WTC11 (cell line): ENCODE results near the gene IL34. TPM values are rescaled to one million over a fixed set of nuclear protein-coding genes. Genes with fewer than 3 reads are reported as not detected.
"Not testable (repeated sequence)": the region's sequence is repeated elsewhere in the genome, so short reads cannot be mapped to it uniquely, and the experiment has no call there.

Source experiments
- ATAC-seq: fragments of 200-7000 bp; cut with Tn5 transposase; 2 replicates; pipeline ENCODE4 v1.10.0; 2021; ENCODE audit warnings: mild to moderate bottlenecking, moderate library complexity
- CTCF ChIA-PET: fragments of 300-600 bp; sonication (Branson Sonifier 250); formaldehyde crosslinking; loops from one replicate; lab custom pipeline; 2021; ENCODE audit warnings: antibody characterized with exemption; lab: Charles Lee
- POLR2A ChIA-PET: fragments of 350-600 bp; sonication (Branson Sonifier 250); formaldehyde crosslinking; loops from one replicate; lab custom pipeline; 2021; ENCODE audit warnings: antibody characterized with exemption; lab: Charles Lee
- DNase-seq: peaks from one replicate; pipeline ENCODE4 v3.0.0; 2021; ENCODE audit warnings: low spot score
- H3K27ac Mint-ChIP-seq: 2 replicates; pipeline ENCODE4 v1.8.0; 2021; ENCODE audit warnings: mixed read lengths
- H3K27me3 Mint-ChIP-seq: 2 replicates; pipeline ENCODE4 v1.8.0; 2021; ENCODE audit warnings: low read depth, mild to moderate bottlenecking, moderate library complexity, mixed read lengths
- H3K36me3 Mint-ChIP-seq: 2 replicates; pipeline ENCODE4 v1.8.0; 2021; ENCODE audit warnings: mixed read lengths
- H3K4me1 Mint-ChIP-seq: 2 replicates; pipeline ENCODE4 v1.8.0; 2022; ENCODE audit warnings: mixed read lengths
- H3K4me3 Mint-ChIP-seq: 2 replicates; pipeline ENCODE4 v1.8.0; 2021; ENCODE audit warnings: mild to moderate bottlenecking, moderate library complexity, mixed read lengths
- H3K9me3 Mint-ChIP-seq: 2 replicates; pipeline ENCODE4 v1.8.0; 2021; ENCODE audit warnings: mixed read lengths
- FOXP1 ChIP-seq: sonication (generic); formaldehyde crosslinking; IDR thresholded peaks from 2 replicates; pipeline ENCODE4 v1.8.0; 2022; ENCODE audit warnings: missing genetic modification reagents, mild to moderate bottlenecking, moderate library complexity, borderline replicate concordance
- IRF2 ChIP-seq: sonication (generic); formaldehyde crosslinking; IDR thresholded peaks from 2 replicates; pipeline ENCODE4 v1.8.0; 2022; ENCODE audit warnings: low read depth, missing genetic modification reagents, borderline replicate concordance
- PRRX2 ChIP-seq: fragments of 250-450 bp; sonication (Bioruptor Pico); IDR thresholded peaks from 2 replicates; pipeline ENCODE4 v1.8.0; 2021; ENCODE audit warnings: mild to moderate bottlenecking
- RORB ChIP-seq: fragments of 250-450 bp; sonication (Bioruptor Pico); IDR thresholded peaks from 2 replicates; pipeline ENCODE4 v1.9.0; 2021; ENCODE audit warnings: mild to moderate bottlenecking
- SMAD3 ChIP-seq: sonication (generic); formaldehyde crosslinking; IDR thresholded peaks from 2 replicates; pipeline ENCODE4 v1.8.0; 2022; ENCODE audit warnings: missing genetic modification reagents, mild to moderate bottlenecking, borderline replicate concordance
- SOX15 ChIP-seq: fragments of 250-450 bp; sonication (Bioruptor Pico); IDR thresholded peaks from 2 replicates; pipeline ENCODE4 v1.9.0; 2021; ENCODE audit warnings: mild to moderate bottlenecking
- ZNF232 ChIP-seq: sonication (generic); formaldehyde crosslinking; IDR thresholded peaks from 2 replicates; pipeline ENCODE4 v1.8.0; 2022; ENCODE audit warnings: mild to moderate bottlenecking, missing genetic modification reagents
- ZNF671 ChIP-seq: fragments of 250-450 bp; sonication (Bioruptor Pico); IDR thresholded peaks from 2 replicates; pipeline ENCODE4 v1.8.0; 2021; ENCODE audit warnings: mild to moderate bottlenecking
- total RNA-seq: library from RNA; stranded (reverse); gene quantifications from 3 replicates; pipeline ENCODE4 v1.2.3, GENCODE V29; 2021
- TF ChIP-seq, protein P1 (sequence below): sonication (generic); formaldehyde crosslinking; IDR thresholded peaks from 2 replicates; pipeline ENCODE4 v1.8.0; 2022; ENCODE audit warnings: missing genetic modification reagents
- TF ChIP-seq, protein P2 (sequence below): sonication (generic); formaldehyde crosslinking; conservative IDR thresholded peaks from 2 replicates; pipeline ENCODE4 v1.8.1; 2022; ENCODE audit warnings: mild to moderate bottlenecking, missing genetic modification reagents
- TF ChIP-seq, protein P3 (sequence below): sonication (generic); formaldehyde crosslinking; IDR thresholded peaks from 2 replicates; pipeline ENCODE4 v1.8.0; 2022; ENCODE audit warnings: mild to moderate bottlenecking, missing genetic modification reagents
- TF ChIP-seq, protein P4 (sequence below): fragments of 250-450 bp; sonication (Bioruptor Pico); IDR thresholded peaks from 2 replicates; pipeline ENCODE4 v1.9.0; 2021; ENCODE audit warnings: mild to moderate bottlenecking
- TF ChIP-seq, protein P5 (sequence below): sonication (generic); formaldehyde crosslinking; IDR thresholded peaks from 2 replicates; pipeline ENCODE4 v1.8.1; 2023; ENCODE audit warnings: mild to moderate bottlenecking, missing genetic modification reagents
- TF ChIP-seq, protein P6 (sequence below): fragments of 250-450 bp; sonication (Bioruptor Pico); IDR thresholded peaks from 2 replicates; pipeline ENCODE4 v2.1.2; 2022; ENCODE audit warnings: mild to moderate bottlenecking, moderate library complexity
- TF ChIP-seq, protein P7 (sequence below): sonication (generic); formaldehyde crosslinking; IDR thresholded peaks from 2 replicates; pipeline ENCODE4 v1.8.1; 2022; ENCODE audit warnings: low read depth, mild to moderate bottlenecking, moderate library complexity, missing genetic modification reagents, borderline replicate concordance

IL34 gene
- total RNA-seq, 1 experiment from 2014 or later, result 8.8 TPM

DNA sequence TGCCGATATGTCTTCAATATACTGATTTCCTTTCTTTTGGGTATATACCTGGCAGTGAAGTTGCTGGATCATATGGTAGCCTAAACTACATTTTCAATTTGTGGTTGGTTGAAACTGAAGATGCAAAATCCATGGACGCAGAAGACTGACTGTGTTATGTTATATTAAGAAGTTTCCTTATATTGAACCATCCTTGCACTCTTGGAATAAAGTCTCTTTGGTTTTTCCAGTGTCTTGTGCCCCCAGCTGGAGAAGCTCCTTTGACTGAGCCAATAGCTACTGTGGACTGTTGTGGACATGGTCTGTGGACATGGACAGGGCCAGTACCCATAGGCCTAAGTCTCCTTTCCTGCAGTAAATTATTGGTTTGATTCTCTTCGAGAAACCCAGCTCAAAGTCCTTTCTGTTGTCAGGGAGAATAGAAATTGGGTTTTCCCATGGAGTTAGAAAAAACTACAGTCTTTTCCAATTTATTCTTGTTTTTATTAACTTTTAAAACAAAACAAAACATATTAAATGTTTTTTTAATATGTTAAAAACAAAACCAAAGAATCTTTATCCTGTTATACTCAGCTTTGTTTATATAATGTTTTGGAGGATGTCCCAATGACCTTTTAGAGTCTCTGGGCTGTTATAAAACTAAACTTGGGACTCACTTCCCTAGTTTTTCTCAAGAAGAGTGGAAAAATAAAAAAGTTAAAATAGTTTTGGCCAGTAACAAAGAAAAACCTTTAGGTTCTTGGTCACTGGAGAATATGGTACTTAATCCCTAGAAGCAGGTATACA, 15.2 kb upstream of the IL34 start (continued):
- TF ChIP-seq, protein P1, sequence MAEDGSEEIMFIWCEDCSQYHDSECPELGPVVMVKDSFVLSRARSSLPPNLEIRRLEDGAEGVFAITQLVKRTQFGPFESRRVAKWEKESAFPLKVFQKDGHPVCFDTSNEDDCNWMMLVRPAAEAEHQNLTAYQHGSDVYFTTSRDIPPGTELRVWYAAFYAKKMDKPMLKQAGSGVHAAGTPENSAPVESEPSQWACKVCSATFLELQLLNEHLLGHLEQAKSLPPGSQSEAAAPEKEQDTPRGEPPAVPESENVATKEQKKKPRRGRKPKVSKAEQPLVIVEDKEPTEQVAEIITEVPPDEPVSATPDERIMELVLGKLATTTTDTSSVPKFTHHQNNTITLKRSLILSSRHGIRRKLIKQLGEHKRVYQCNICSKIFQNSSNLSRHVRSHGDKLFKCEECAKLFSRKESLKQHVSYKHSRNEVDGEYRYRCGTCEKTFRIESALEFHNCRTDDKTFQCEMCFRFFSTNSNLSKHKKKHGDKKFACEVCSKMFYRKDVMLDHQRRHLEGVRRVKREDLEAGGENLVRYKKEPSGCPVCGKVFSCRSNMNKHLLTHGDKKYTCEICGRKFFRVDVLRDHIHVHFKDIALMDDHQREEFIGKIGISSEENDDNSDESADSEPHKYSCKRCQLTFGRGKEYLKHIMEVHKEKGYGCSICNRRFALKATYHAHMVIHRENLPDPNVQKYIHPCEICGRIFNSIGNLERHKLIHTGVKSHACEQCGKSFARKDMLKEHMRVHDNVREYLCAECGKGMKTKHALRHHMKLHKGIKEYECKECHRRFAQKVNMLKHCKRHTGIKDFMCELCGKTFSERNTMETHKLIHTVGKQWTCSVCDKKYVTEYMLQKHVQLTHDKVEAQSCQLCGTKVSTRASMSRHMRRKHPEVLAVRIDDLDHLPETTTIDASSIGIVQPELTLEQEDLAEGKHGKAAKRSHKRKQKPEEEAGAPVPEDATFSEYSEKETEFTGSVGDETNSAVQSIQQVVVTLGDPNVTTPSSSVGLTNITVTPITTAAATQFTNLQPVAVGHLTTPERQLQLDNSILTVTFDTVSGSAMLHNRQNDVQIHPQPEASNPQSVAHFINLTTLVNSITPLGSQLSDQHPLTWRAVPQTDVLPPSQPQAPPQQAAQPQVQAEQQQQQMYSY (CRISPR knock-in tag), result no peak
- TF ChIP-seq ZNF232 (CRISPR knock-in tag), result no peak

DNA sequence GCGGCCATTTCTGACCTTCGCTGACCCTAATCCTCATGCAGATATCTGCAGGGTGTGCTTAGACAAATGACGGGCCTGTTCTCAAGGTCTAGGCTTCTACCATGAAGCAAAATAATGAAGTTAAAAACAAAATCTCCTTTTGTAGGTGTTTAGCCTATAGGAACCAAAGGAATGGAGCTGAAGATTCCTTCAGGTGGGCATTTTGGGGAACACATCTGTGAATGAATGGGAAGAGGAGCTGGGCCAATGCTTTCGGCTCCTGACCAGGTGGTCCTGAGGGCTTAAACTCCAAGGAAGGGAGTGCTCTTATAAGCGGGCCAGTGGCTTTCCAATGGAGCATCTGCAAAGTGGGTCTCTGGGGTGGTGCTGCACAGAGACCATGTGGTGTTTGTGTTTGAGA, 14.1 kb upstream of the IL34 start:
- H3K27me3 Mint-ChIP-seq, result no peaks in the 10 kb centered on the region
- DNase-seq (no peak), ATAC-seq (peak; percentile 44)
- peaks cover 13% of the 10 kb centered on the region for H3K9me3 Mint-ChIP-seq
- H3K4me1 Mint-ChIP-seq, result peaks cover 24% of the 10 kb centered on the region
- CTCF ChIA-PET, result no interaction called here
- 0 out of 2 replicates have a peak overlapping the region, but pooled peaks have one; percentile 2 for H3K27ac Mint-ChIP-seq
- TF ChIP-seq SOX15 (no peak), IRF2 (CRISPR knock-in tag) (no peak), ZNF671 (CRISPR knock-in tag) (no peak), FOXP1 (CRISPR knock-in tag) (no peak), SMAD3 (CRISPR knock-in tag) (no peak), RORB (CRISPR knock-in tag) (no peak), PRRX2 (CRISPR knock-in tag) (no peak)
- TF ChIP-seq, protein P2, sequence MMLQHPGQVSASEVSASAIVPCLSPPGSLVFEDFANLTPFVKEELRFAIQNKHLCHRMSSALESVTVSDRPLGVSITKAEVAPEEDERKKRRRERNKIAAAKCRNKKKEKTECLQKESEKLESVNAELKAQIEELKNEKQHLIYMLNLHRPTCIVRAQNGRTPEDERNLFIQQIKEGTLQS (CRISPR knock-in tag), result no peak
- TF ChIP-seq, protein P3, sequence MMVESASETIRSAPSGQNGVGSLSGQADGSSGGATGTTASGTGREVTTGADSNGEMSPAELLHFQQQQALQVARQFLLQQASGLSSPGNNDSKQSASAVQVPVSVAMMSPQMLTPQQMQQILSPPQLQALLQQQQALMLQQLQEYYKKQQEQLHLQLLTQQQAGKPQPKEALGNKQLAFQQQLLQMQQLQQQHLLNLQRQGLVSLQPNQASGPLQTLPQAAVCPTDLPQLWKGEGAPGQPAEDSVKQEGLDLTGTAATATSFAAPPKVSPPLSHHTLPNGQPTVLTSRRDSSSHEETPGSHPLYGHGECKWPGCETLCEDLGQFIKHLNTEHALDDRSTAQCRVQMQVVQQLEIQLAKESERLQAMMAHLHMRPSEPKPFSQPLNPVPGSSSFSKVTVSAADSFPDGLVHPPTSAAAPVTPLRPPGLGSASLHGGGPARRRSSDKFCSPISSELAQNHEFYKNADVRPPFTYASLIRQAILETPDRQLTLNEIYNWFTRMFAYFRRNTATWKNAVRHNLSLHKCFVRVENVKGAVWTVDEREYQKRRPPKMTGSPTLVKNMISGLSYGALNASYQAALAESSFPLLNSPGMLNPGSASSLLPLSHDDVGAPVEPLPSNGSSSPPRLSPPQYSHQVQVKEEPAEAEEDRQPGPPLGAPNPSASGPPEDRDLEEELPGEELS (CRISPR knock-in tag), result no peak
- TF ChIP-seq, protein P4, sequence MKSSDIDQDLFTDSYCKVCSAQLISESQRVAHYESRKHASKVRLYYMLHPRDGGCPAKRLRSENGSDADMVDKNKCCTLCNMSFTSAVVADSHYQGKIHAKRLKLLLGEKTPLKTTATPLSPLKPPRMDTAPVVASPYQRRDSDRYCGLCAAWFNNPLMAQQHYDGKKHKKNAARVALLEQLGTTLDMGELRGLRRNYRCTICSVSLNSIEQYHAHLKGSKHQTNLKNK (CRISPR knock-in tag), result no peak
- TF ChIP-seq, protein P5, sequence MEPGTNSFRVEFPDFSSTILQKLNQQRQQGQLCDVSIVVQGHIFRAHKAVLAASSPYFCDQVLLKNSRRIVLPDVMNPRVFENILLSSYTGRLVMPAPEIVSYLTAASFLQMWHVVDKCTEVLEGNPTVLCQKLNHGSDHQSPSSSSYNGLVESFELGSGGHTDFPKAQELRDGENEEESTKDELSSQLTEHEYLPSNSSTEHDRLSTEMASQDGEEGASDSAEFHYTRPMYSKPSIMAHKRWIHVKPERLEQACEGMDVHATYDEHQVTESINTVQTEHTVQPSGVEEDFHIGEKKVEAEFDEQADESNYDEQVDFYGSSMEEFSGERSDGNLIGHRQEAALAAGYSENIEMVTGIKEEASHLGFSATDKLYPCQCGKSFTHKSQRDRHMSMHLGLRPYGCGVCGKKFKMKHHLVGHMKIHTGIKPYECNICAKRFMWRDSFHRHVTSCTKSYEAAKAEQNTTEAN, result no peak
- TF ChIP-seq, protein P6, sequence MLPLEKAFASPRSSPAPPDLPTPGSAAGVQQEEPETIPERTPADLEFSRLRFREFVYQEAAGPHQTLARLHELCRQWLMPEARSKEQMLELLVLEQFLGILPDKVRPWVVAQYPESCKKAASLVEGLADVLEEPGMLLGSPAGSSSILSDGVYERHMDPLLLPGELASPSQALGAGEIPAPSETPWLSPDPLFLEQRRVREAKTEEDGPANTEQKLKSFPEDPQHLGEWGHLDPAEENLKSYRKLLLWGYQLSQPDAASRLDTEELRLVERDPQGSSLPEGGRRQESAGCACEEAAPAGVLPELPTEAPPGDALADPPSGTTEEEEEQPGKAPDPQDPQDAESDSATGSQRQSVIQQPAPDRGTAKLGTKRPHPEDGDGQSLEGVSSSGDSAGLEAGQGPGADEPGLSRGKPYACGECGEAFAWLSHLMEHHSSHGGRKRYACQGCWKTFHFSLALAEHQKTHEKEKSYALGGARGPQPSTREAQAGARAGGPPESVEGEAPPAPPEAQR (CRISPR knock-in tag), result no peak
- TF ChIP-seq, protein P7, sequence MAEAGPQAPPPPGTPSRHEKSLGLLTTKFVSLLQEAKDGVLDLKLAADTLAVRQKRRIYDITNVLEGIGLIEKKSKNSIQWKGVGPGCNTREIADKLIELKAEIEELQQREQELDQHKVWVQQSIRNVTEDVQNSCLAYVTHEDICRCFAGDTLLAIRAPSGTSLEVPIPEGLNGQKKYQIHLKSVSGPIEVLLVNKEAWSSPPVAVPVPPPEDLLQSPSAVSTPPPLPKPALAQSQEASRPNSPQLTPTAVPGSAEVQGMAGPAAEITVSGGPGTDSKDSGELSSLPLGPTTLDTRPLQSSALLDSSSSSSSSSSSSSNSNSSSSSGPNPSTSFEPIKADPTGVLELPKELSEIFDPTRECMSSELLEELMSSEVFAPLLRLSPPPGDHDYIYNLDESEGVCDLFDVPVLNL (CRISPR knock-in tag), result no peak
- peaks cover 12% of the 10 kb centered on the region for H3K36me3 Mint-ChIP-seq
- no peak overlapping the region for H3K4me3 Mint-ChIP-seq
- POLR2A ChIA-PET, result no interaction called here

DNA sequence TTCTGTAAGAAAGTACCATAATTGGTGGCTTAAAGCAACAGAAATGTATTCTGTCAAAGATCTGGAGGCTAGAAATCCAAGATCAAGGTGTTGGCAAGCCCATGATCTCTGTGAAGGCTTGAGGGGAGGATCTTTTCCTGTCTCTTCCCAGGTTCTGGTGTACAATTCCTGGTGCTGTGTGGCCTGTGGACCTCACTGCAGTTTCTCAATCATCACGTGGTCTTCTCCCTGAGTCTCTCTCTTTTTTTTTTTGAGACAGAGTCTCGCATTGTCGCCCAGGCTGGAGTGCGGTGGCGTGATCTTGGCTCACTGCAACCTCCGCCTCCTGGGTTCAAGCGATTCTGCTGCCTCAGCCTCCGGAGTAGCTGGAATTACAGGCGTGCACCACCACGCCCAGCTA, 12.7 kb upstream of the IL34 start:
- H3K9me3 Mint-ChIP-seq, result peaks cover 13% of the 10 kb centered on the region
- H3K4me3 Mint-ChIP-seq, H3K27me3 Mint-ChIP-seq, CTCF ChIA-PET, ATAC-seq, POLR2A ChIA-PET, H3K27ac Mint-ChIP-seq, DNase-seq: not testable (repeated sequence)
- H3K36me3 Mint-ChIP-seq, result peaks cover 12% of the 10 kb centered on the region
- peaks cover 24% of the 10 kb centered on the region for H3K4me1 Mint-ChIP-seq
